Type B pancreatic cell (in vitro differentiated cells): ENCODE results near the gene LRRC63. TPM values are rescaled to one million over a fixed set of nuclear protein-coding genes. Genes with fewer than 3 reads are reported as not detected.

Experiments
- DNase-seq: peaks from one replicate; pipeline ENCODE4 v3.0.0; 2021; ENCODE audit warnings: mixed read lengths; ENCODE audit not compliant: unreplicated experiment; ENCODE audit errors: extremely low spot score
- H3K27ac Mint-ChIP-seq: 2 replicates; pipeline ENCODE4 v1.8.0; 2021; ENCODE audit warnings: mild to moderate bottlenecking, mixed read lengths
- H3K27me3 Mint-ChIP-seq: 2 replicates; pipeline ENCODE4 v1.8.0; 2021; ENCODE audit warnings: mixed read lengths
- H3K36me3 Mint-ChIP-seq: 2 replicates; pipeline ENCODE4 v1.8.0; 2021; ENCODE audit warnings: mixed read lengths
- H3K4me1 Mint-ChIP-seq: one replicate; pipeline ENCODE4 v1.8.0; 2021; ENCODE audit warnings: mixed read lengths; ENCODE audit not compliant: unreplicated experiment
- H3K4me3 Mint-ChIP-seq: 2 replicates; pipeline ENCODE4 v1.8.0; 2021; ENCODE audit warnings: mild to moderate bottlenecking, mixed read lengths
- H3K9me3 Mint-ChIP-seq: 2 replicates; pipeline ENCODE4 v1.8.0; 2021; ENCODE audit warnings: mixed read lengths
- total RNA-seq: library from RNA; stranded (reverse); gene quantifications from 2 replicates; pipeline ENCODE4 v1.2.1, GENCODE V29; 2021; ENCODE audit warnings: low replicate concordance
- TF ChIP-seq, protein P1 (sequence below): fragments of 200-600 bp; sonication (generic); conservative IDR thresholded peaks from 2 replicates; pipeline ENCODE4 v1.5.0; 2021; ENCODE audit warnings: antibody characterized with exemption, mild to moderate bottlenecking

LRRC63 gene
- total RNA-seq, 1 donor from 2014 or later, result 0.24 TPM

DNA sequence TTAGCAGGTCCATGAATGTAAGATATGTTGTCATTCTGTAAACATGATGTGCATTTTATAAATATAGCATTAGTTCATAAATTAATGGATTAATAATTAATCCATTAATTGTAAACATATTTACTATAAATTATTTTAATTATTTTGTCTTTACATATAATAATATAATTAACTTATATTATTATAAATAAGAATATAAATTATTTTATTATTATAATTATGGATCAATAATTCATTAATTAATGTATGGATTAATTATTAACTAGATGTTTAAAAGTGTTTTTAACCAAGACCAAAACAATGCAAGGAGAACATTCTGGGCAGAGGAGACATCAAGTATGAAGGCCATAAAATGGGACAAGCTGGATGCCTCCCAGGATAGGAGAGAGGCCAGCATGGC lies 103.3 kb downstream of the LRRC63 start:
- H3K4me1 Mint-ChIP-seq, result no peaks in the 10 kb centered on the region
- H3K4me3 Mint-ChIP-seq, result no peak overlapping the region
- TF ChIP-seq, protein P1, sequence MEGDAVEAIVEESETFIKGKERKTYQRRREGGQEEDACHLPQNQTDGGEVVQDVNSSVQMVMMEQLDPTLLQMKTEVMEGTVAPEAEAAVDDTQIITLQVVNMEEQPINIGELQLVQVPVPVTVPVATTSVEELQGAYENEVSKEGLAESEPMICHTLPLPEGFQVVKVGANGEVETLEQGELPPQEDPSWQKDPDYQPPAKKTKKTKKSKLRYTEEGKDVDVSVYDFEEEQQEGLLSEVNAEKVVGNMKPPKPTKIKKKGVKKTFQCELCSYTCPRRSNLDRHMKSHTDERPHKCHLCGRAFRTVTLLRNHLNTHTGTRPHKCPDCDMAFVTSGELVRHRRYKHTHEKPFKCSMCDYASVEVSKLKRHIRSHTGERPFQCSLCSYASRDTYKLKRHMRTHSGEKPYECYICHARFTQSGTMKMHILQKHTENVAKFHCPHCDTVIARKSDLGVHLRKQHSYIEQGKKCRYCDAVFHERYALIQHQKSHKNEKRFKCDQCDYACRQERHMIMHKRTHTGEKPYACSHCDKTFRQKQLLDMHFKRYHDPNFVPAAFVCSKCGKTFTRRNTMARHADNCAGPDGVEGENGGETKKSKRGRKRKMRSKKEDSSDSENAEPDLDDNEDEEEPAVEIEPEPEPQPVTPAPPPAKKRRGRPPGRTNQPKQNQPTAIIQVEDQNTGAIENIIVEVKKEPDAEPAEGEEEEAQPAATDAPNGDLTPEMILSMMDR, result no peak
- no peaks in the 10 kb centered on the region for H3K27me3 Mint-ChIP-seq
- H3K36me3 Mint-ChIP-seq, result no peaks in the 10 kb centered on the region
- DNase-seq, result no peak
- H3K9me3 Mint-ChIP-seq, result no peaks in the 10 kb centered on the region
- H3K27ac Mint-ChIP-seq, result no peak overlapping the region

DNA sequence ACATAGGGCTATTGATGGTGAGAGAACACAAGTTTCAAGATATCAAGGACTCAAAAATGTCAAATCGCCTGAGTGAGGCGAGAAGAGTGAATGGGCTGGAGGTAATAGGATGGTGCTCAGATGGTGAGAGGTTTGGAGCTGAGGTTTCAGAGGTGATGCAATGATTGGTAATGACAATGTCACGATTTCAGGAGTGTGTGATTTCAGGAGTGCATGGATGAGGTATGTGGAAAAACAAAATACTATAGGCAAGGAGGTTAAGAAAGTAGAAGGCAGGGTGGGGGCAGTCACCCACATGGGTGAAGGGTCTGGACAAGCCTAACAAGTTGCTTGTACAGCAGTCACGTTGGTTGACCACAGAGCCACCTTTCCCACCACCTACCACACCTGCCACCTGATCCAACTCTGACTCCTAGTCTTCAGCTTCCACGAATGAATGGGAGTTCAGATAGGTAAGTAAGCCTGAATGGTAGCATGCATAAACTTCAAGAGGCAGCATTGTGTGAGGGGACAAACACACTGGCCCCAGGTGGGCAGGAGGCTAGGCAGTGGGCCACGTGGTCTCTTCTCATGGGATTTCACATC lies 103.9 kb downstream of the LRRC63 start:
- Mint-ChIP-seq H3K27ac (no peak overlapping the region), H3K27me3 (no peaks in the 10 kb centered on the region), H3K4me1 (no peaks in the 10 kb centered on the region), H3K9me3 (no peaks in the 10 kb centered on the region), H3K4me3 (no peak overlapping the region), H3K36me3 (no peaks in the 10 kb centered on the region)
- DNase-seq, result no peak
- TF ChIP-seq, protein P1, result no peak

DNA sequence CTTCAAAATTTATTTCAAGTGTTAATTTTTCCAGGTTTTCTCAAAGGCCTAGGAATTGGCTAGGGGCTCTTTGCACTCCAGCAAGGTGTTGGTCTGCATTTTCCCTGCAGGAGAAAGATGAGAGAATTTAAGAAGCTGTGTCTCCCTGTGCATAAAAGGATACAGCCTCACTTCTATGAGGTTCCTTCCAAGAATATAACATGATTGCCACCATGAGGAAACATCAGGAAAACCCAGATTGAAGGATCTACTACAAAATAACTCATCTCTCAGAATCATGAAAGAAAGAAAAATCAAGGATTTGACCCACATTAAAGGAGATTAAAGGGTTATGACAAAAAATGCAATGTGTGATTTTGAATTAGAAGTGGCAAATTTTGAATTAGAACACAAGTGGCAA lies 105.4 kb downstream of the LRRC63 start:
- Mint-ChIP-seq H3K4me3 (no peak overlapping the region), H3K9me3 (no peaks in the 10 kb centered on the region), H3K27me3 (peaks cover 4% of the 10 kb centered on the region), H3K4me1 (peaks cover 6% of the 10 kb centered on the region), H3K36me3 (no peaks in the 10 kb centered on the region), H3K27ac (no peak overlapping the region)
- TF ChIP-seq, protein P1, result no peak
- DNase-seq, result no peak

DNA sequence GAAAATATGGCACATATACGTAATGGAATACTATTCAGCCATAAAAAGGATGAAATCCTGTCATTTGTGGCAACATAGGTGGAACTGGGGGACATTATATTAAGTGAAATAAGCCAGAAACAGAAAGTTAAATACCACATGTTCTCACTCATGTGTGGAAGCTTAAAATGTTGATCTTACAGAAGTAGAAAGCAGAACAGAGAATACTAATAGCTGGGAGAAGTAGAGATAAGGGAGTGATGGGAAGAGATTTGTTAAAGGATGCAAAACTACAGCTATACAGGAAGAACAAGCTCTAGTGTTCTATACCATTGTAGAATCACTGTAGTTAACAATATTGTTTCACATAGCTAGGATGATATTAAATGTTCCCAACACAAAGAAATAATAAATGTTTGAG lies 107.3 kb downstream of the LRRC63 start:
- H3K4me1 Mint-ChIP-seq, result peaks cover 6% of the 10 kb centered on the region
- TF ChIP-seq, protein P1, result no peak
- H3K36me3 Mint-ChIP-seq, result no peaks in the 10 kb centered on the region
- no peak for DNase-seq
- H3K4me3 Mint-ChIP-seq, result no peak overlapping the region
- peaks cover 4% of the 10 kb centered on the region for H3K27me3 Mint-ChIP-seq
- no peaks in the 10 kb centered on the region for H3K9me3 Mint-ChIP-seq
- H3K27ac Mint-ChIP-seq, result no peak overlapping the region

DNA sequence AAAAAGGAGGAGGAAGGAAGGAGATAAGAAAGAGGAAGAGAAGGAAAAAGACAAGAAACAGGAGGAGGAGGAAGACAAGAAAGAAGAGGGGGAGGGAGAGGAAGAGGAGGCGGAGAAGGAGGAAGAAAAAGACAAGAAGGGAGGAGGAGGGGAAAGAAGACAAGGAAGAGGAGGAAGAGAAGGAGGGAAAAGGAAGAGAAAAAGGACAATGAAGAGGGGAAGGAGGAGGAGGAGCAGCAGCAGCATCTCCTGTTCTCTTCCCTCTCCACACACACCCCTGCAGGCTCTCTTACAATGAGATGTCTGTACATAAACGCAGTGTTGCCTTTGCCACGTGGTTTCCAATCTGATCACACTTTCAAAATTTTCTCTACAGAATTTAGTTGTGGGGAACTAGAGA lies 108.7 kb downstream of the LRRC63 start:
- Mint-ChIP-seq H3K4me1 (peaks cover 6% of the 10 kb centered on the region), H3K9me3 (no peaks in the 10 kb centered on the region), H3K36me3 (no peaks in the 10 kb centered on the region), H3K4me3 (no peak overlapping the region), H3K27me3 (peaks cover 4% of the 10 kb centered on the region), H3K27ac (no peak overlapping the region)
- no peak for DNase-seq
- TF ChIP-seq, protein P1, result no peak

DNA sequence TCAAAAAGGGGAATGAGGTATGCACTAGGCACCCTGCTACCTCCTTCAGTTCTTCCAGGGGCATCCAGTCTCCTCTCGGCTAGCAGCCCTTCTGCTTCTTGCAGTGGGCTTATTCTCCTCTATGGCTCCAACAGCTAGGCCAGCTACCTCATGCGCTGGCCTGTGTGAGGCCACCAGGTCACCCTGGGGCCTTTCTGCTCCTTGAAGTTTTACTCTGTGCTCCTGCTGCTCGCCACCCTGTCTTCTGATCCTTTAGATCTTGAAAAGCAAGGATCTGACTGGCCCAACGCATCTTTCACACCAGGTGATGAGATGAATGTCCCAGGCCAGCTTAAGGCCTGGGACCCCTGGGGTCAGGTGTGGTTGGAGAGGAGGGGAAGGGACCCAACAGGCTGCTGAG lies 109.1 kb downstream of the LRRC63 start:
- H3K27me3 Mint-ChIP-seq, result peaks cover 4% of the 10 kb centered on the region
- H3K9me3 Mint-ChIP-seq, result no peaks in the 10 kb centered on the region
- peaks cover 6% of the 10 kb centered on the region for H3K4me1 Mint-ChIP-seq
- peak overlapping the region; percentile 29 for H3K27ac Mint-ChIP-seq
- no peaks in the 10 kb centered on the region for H3K36me3 Mint-ChIP-seq
- TF ChIP-seq, protein P1, result no peak
- no peak for DNase-seq
- no peak overlapping the region for H3K4me3 Mint-ChIP-seq
